ENCODE data around the gene ACAP3. TPM values are rescaled to one million over a fixed set of nuclear protein-coding genes. Genes with fewer than 3 reads are reported as not detected.
"Not testable (repeated sequence)": the region's sequence is repeated elsewhere in the genome, so short reads cannot be mapped to it uniquely, and the experiment has no call there.

The ACAP3 gene
- total RNA-seq, 1 donor: 16.8 TPM

DNA sequence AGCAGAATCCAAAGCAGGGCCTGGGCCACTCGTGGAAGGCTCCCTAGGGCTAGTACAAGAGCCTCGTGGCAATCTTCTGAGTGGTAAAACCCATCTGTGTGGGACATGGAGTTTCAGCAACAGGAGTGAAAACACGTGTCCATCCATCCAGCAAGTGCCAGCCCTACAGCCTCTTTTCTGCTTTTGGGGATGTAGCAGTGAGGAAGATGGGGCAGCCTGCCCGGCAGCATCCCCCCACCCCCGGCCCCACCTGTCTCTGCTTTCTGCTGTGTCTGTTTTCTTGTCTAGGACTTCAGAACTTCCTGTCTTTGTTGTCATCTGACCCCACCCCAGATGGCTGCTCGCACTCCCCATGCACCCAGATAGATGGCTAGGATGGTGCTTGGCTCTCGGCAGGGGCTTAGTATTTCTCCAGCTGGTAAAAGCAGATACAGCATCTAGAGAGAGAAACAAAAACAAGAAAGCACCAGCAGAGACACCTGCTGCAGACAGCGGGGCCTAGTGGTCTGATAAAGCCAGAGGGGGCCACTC is 18.4 kb upstream of the ACAP3 start:
- Histone ChIP-seq H3K27me3 (ENCODE audit: insufficient read depth, low read length) (no peaks in the 10 kb centered on the region), H3K4me1 (ENCODE audit: insufficient read depth, low read length) (peaks cover 27% of the 10 kb centered on the region), H3K4me3 (ENCODE audit: low read length) (no peak overlapping the region)

DNA sequence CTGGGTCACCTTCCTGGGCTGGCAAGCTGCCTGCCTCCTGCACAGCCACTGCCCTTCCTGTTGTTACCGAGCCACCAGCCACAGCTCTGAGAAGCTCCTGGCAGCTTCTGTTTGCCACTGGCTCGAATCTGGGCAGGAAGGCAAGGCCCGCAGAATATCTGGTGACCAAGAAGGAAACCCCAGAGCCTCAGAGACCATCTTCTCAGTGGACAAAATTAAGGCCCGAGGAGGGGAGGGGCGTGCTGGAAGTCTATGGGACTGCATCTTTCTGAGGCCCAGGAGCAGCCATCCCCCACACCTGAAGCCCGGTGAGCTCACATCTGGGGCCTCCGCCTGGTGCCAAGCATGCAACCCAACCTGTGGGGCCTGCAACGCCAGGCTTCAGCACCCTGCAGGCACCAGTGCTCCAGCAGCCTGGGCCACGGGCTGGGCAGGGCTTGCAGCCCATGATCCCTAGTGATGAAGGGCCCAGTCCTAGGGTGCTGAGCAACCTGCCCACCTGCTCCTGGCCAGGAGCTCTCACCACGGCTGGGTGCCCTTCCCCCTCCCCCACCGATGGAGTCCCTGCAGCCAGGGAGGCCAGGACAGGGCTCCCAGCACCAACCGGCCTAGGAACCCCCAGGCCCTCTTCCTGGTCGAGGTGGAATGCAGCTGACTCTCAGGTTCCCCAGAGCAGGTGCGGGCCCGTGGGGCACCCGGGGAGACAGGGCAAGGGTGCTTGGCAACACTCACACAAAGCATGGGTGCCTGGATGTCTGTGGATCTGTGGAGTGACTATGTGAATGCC is 17.8 kb upstream of the ACAP3 start:
- Histone ChIP-seq H3K4me1 (ENCODE audit: insufficient read depth, low read length) (peaks cover 27% of the 10 kb centered on the region), H3K4me3 (ENCODE audit: low read length) (peak overlapping the region; percentile 74), H3K27me3 (ENCODE audit: insufficient read depth, low read length) (no peaks in the 10 kb centered on the region), H3K9me3 (ENCODE audit: low read depth, low read length) (no peaks in the 10 kb centered on the region)

More for the DNA sequence above, 18.4 kb upstream of the ACAP3 start:
- H3K9me3 ChIP-seq (ENCODE audit: low read depth, low read length): no peaks in the 10 kb centered on the region

DNA sequence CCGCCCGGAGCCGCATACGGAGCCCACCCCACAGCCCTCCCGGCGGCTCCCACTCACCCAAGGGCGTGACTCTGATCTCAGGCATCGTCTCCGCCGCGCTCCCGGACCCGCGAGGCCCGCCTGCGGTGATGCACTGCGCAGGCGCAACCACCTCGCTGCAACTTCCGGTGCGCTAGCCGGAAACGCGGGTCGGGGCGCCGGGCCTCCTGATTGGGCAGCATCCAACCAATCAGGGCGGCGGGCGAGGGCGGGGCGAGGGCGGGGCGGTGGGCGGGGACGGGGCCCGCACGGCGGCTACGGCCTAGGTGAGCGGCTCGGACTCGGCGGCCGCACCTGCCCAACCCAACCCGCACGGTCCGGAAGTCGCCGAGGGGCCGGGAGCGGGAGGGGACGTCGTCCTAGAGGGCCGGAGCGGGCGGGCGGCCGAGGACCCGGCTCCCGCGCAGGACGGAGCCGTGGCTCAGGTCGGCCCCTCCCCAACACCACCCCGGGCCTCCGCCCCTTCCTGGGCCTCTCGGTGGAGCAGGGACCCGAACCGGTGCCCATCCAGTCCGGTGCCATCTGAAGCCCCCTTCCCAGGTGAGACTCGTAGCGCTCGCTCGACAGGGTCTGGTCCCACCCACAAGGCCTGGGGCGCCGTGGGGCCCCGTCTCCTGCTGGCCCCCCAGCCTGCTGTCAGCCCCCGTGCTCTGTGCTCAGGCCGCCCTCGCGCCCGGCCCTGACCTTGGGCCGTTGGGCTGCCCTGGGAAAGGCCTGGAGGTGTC is 17.0 kb upstream of the ACAP3 start, which contains the start of the genes CPTP and INTS11:
Gene CPTP, plus strand, starts transcription at position 279 of the 764 bp plus-strand sequence. CDS start 2,109 bp downstream, outside the sequence.
Gene INTS11, minus strand, starts transcription at position 137 of the 764 bp plus-strand sequence. Its CDS starts 52 bp downstream, at position 85.
- no peaks in the 10 kb centered on the region for H3K27me3 ChIP-seq (ENCODE audit: insufficient read depth, low read length)
- H3K9me3 ChIP-seq (ENCODE audit: low read depth, low read length): no peaks in the 10 kb centered on the region
- H3K4me3 ChIP-seq (ENCODE audit: low read length): peak within 1 kb of the TSS; percentile 74
- peaks cover 27% of the 10 kb centered on the region for H3K4me1 ChIP-seq (ENCODE audit: insufficient read depth, low read length)

DNA sequence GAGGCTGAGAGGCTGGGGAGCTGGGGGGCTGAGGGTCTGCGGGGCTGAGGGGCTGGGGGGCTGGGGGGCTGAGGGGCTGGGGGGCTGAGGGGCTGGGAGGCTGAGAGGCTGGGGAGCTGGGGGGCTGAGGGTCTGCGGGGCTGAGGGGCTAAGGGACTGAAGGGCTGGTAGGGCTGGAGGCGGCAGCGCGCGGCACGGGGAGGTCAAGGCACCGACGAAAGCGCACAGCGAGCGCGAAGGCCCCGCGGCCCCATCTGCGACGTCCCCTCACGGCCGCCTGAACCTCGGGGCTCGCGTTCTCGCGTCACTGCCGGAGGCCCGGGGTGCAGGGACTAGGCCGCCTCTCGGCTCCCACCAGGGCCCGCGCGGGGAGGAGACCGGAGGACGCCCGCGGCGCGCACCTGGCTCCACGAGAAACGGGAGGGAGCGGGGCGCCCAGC is 16.4 kb upstream of the ACAP3 start:
- peak overlapping the region; percentile 74 for H3K4me3 ChIP-seq (ENCODE audit: low read length)
- H3K4me1 ChIP-seq (ENCODE audit: insufficient read depth, low read length): peaks cover 27% of the 10 kb centered on the region
- no peaks in the 10 kb centered on the region for H3K9me3 ChIP-seq (ENCODE audit: low read depth, low read length)
- no peaks in the 10 kb centered on the region for H3K27me3 ChIP-seq (ENCODE audit: insufficient read depth, low read length)

DNA sequence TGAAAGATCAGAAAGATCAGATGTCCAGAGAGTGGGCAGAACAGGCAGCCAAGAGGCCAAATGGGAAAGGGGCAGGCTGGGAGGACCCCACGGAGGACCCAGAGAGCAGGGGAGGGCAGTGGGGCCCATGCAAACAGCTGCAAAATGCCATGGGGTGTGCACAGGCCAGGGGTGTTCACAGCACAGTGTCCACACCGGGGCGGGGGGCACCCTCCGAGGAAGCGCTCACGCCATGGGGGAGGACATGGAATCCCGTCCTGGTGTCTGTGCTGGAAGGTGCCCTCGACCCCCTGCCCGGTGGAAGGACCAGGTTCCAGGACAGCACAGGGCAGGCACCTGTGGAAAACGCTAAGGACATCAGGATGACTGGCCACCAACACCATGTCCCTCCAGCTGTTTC is 15.2 kb upstream of the ACAP3 start:
- Histone ChIP-seq H3K27me3 (ENCODE audit: insufficient read depth, low read length) (no peaks in the 10 kb centered on the region), H3K9me3 (ENCODE audit: low read depth, low read length) (no peaks in the 10 kb centered on the region), H3K4me1 (ENCODE audit: insufficient read depth, low read length) (peaks cover 27% of the 10 kb centered on the region), H3K4me3 (ENCODE audit: low read length) (no peak overlapping the region)

DNA sequence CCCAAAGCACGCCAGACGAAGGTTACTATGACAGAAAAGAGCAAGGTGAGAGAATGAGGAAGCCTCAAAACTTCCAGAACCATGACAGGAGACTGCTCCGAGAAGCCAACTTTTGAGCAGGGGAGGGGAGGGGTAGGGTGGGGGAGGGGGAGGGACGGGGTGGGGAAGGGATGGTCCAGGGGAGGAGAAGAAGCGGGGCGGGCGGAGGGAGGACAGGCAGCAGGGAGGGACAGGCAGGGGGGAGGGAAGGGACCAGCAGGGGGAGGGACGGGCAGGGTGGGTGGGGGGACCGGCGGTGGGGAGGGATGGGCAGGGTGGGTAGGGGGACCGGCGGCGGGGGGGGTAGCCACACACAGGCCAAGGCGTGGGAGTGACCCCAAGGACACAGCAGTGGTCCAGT is 14.7 kb upstream of the ACAP3 start:
- H3K4me1 ChIP-seq (ENCODE audit: insufficient read depth, low read length): peaks cover 27% of the 10 kb centered on the region

DNA sequence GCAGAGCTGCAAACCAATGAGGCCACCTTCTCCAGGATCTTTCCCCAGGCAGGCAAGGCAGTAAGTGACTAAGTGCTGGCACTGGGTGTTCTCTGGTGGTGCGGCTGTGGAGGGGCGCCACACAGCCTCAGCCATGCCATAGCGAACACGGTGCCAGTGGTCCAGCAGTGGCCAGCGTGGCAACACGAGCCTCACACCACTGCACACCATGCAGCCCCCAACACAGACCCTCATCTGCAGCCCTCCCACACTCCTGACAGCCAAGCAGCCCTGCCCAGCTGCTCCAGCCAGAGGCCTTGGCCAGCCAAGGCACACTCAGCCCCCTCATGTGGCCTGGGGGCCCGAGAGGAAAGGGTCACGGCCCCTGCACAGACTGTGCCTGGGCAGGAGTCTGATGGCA is 13.7 kb upstream of the ACAP3 start:
- Histone ChIP-seq H3K27me3 (ENCODE audit: insufficient read depth, low read length) (no peaks in the 10 kb centered on the region), H3K4me3 (ENCODE audit: low read length) (no peak overlapping the region), H3K9me3 (ENCODE audit: low read depth, low read length) (no peaks in the 10 kb centered on the region), H3K4me1 (ENCODE audit: insufficient read depth, low read length) (peaks cover 27% of the 10 kb centered on the region)

More for the DNA sequence above, 14.7 kb upstream of the ACAP3 start:
- Histone ChIP-seq H3K9me3 (ENCODE audit: low read depth, low read length) (no peaks in the 10 kb centered on the region), H3K4me3 (ENCODE audit: low read length) (no peak overlapping the region), H3K27me3 (ENCODE audit: insufficient read depth, low read length) (no peaks in the 10 kb centered on the region)

DNA sequence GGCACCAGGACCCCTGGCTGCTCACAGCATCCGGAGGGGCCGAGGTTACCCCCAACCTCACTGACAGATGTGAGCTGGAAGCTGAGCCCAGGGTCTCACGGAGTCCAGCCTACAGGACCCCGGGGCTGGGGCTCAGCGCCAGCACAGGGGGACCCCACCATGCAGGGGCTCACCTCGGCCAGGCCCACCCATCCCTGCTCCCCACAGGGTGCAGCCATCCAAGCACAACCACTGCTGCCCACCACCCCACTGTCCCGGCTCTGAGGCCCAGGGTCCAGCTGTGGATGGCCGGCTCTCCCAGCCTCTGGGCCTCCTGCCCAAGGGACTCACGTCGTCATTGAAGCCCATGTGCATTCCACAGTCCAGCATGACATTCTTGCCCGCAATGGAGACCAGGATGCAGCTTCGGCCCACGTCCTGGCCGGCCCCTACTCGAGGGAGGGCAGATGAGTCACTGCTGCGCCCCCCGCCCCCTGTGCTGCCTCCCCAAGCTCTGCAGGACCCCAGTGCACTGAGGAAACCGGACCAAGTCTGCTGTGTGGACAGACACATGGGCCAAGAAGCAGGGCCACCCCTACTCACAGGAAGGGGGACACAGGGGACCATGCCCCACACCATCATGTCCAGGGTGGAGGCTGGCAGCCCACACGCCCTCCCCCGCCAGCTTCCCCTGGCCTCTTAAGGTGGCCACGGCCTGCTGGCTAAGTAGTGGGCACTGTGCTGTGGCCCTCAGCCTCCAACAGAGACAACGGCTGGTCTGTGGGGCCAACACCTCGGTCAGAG is 13.1 kb upstream of the ACAP3 start:
- H3K9me3 ChIP-seq (ENCODE audit: low read depth, low read length): no peaks in the 10 kb centered on the region
- H3K4me3 ChIP-seq (ENCODE audit: low read length): no peak overlapping the region
- peaks cover 22% of the 10 kb centered on the region for H3K4me1 ChIP-seq (ENCODE audit: insufficient read depth, low read length)
- H3K27me3 ChIP-seq (ENCODE audit: insufficient read depth, low read length): no peaks in the 10 kb centered on the region

DNA sequence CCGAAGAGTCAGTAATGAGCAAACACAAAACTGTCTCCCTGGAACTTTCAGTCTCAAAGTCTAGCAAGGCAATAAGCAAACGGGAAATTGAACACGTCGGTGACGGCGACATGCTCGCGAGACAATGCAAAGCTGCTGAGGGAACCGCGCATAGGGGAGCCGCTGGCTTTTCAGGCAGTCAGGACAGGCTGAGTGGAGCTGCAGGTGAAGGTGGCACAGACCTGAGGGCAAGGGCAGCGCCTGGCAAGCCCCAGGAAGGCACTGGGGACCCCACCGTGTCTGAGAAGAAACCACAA is 11.9 kb upstream of the ACAP3 start:
- Histone ChIP-seq H3K27me3 (ENCODE audit: insufficient read depth, low read length) (no peaks in the 10 kb centered on the region), H3K9me3 (ENCODE audit: low read depth, low read length) (no peaks in the 10 kb centered on the region), H3K4me1 (ENCODE audit: insufficient read depth, low read length) (peaks cover 12% of the 10 kb centered on the region), H3K4me3 (ENCODE audit: low read length) (no peak overlapping the region)

DNA sequence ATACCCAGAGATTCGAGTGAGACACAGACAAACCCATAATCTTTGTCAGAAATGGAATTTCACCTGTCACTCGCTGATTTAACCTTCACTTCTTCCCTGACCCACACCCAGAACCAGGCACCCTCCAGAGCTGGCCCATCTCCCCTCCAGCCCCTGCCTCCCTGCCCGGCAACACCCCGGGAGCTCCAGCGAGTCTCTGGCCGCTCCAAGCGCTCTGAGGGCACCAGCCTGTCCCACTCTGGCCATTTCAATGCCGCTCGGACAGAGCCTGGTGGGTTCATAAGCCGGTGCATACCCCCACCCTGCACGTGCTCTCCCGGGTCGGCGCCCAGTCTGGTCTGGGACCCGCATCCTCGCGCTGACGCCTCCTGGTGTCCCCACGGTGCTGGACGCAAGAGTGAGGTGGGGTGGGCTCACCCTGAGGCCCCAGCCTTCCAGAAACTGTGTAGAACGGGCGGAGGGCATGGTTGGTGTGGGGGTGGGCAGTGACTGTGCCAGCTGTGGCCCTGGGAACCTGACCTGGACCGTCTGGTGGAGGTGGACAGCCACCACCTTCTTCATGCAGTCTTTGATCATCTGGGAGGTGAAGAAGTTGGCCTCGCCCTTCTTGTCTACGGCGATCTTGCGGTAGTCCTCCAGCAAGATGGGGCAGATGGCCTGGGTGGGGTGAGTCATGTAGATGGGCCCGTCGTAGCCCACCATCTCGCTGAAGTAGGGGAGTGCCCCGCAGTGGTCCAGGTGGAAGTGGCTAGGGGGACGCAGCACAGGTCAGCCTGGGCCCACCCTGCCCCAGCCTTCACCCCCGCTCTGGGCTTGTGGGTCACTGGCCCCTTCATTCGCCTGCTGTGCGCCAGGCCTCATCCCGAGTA is 11.3 kb upstream of the ACAP3 start:
- Histone ChIP-seq H3K9me3 (ENCODE audit: low read depth, low read length) (no peaks in the 10 kb centered on the region), H3K27me3 (ENCODE audit: insufficient read depth, low read length) (no peaks in the 10 kb centered on the region), H3K4me3 (ENCODE audit: low read length) (no peak overlapping the region), H3K4me1 (ENCODE audit: insufficient read depth, low read length) (peaks cover 12% of the 10 kb centered on the region)

DNA sequence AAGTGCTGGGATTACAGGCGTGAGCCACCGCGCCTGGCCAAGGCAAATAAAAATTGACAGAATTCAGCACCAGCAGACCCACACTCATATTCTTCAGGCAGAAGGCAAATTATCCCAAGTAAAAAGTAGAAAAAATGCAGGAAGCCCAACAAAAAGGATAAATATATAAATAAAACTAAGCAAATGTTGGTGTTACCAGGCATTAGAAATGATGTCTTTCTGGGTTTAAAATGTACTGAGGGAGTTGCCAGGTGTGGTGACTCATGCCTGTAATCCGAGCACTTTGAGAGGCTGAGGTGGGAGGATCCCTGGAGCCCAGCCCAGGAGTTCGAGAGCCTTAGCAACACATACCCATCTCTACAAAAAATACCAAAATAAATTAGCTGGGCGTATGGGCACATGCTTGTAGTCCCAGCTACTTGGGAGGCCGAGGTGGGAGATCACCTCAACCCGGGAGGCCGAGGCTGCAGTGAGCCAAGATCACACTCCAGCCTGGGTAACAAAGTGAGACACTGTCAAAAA is 10.5 kb upstream of the ACAP3 start:
- Histone ChIP-seq H3K4me3 (ENCODE audit: low read length) (no peak overlapping the region), H3K27me3 (ENCODE audit: insufficient read depth, low read length) (no peaks in the 10 kb centered on the region), H3K9me3 (ENCODE audit: low read depth, low read length) (no peaks in the 10 kb centered on the region), H3K4me1 (ENCODE audit: insufficient read depth, low read length) (peaks cover 8% of the 10 kb centered on the region)

DNA sequence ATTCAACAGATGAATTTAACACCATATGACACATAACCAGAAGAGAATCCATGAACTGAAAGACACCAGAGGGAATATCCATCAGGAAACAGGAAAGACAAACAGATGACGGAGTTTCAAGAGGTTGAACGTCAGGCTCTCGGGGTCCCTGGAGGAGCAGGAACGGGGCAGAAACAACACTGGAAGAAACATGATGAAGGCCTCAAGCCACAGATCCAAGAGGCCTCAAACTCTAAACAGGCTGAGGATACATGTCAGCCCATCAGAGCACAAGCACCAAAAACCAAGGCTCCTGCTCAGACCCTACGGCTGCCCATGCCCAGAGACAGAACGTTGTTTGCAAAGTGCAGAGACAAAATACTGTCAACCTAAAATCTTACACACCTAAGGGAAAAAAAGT is 9.7 kb upstream of the ACAP3 start:
- Histone ChIP-seq H3K4me3 (ENCODE audit: low read length) (no peak overlapping the region), H3K27me3 (ENCODE audit: insufficient read depth, low read length) (no peaks in the 10 kb centered on the region), H3K9me3 (ENCODE audit: low read depth, low read length) (no peaks in the 10 kb centered on the region), H3K4me1 (ENCODE audit: insufficient read depth, low read length) (peaks cover 4% of the 10 kb centered on the region)

DNA sequence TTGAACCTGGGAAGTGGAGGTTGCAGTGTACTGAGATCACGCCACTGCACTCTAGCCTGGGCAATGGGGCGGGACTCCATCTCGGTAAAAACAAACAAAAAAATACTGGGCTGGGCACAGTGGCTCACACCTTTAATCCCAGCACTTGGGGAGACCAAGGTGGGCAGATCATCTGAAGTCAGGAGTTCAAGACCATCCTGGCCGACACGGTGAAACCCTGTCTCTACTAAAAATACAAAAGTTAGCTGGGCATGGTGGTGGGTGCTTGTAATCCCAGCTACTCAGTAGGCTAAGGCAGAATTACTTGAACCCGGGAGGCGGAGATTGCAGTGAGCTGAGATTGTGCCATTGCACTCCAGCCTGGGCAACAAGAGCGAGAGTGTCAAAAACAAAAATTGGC is 8.5 kb upstream of the ACAP3 start:
- not testable (repeated sequence) for H3K9me3 ChIP-seq (ENCODE audit: low read depth, low read length); H3K4me1 ChIP-seq (ENCODE audit: insufficient read depth, low read length); H3K27me3 ChIP-seq (ENCODE audit: insufficient read depth, low read length); H3K4me3 ChIP-seq (ENCODE audit: low read length)

DNA sequence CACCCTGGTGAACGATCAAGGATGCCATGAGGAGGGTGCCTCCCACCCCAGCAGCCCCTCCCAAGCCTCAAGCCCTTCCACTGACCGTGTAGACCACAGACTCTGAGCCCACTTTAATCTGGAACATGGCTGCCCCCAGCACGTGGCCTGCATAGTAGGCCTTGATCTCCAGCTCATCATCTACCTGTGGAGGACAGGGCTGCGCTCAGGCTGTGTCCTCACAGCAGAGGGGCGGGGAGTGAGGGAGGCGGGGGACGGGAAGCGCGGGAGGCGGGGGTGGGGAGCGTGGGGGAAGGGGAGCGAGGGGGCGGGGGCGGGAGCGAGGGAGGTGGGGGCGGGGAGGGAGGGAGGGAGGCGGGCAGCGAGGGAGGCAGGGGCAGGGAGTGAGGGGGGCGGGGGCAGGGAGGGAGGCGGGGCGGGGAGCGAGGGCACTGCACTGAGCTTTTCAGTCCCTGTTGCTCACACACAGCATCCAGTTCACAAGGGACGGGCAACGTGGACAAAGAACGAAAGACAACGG is 7.8 kb upstream of the ACAP3 start:
- no peaks in the 10 kb centered on the region for H3K27me3 ChIP-seq (ENCODE audit: insufficient read depth, low read length)
- H3K4me1 ChIP-seq (ENCODE audit: insufficient read depth, low read length): no peaks in the 10 kb centered on the region
- H3K4me3 ChIP-seq (ENCODE audit: low read length): no peak overlapping the region
- H3K9me3 ChIP-seq (ENCODE audit: low read depth, low read length): no peaks in the 10 kb centered on the region
